Endothelial cell of hepatic sinusoid (primary cell): Measurements from ENCODE around the gene CHSY1.

Experiments used
- in situ Hi-C: cut with HindIII; loops from 2 replicates; pipeline ENCODE4 v1.10.0; 2017; ENCODE audit warnings: low sequenced_read_pairs

The CHSY1 gene

DNA sequence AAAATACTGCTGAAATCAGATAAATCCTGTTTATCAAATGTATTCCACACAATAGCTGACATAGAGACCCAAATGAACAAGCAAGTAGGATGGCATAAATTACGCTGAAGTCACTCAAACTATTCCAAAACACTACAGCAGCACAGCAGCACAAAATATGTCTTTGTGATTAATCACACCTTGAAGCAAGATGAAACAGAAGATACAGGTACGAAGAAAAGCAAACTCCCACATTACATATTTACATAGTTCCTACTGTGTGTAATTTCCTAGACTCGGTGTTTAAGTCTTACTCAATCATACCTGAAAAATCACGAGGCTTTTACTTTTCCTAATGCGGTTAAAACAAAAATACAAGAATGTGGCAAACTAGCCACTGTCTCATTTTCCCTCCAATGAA is 38.3 kb downstream of the CHSY1 start:
- in situ Hi-C loops, result no loop called here

DNA sequence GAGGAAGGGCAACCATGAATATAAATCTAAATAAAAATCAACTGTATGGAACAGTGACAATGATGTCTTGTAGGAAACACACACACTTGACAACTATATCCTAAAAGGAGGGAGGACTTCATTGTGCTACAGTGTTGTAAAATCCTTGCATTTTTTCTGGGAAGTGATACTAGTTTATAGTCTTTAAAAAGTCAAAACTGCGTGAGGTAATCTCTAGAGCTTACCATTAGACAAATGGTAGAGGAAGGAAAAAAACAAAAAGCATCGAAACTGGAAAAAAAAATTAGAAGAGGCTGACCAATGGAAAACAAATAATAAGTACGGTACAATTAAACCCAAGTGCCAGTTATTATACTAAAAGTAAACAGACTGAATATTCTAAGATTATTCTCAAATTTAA is 38.7 kb downstream of the CHSY1 start:
- in situ Hi-C loops, result no loop called here

DNA sequence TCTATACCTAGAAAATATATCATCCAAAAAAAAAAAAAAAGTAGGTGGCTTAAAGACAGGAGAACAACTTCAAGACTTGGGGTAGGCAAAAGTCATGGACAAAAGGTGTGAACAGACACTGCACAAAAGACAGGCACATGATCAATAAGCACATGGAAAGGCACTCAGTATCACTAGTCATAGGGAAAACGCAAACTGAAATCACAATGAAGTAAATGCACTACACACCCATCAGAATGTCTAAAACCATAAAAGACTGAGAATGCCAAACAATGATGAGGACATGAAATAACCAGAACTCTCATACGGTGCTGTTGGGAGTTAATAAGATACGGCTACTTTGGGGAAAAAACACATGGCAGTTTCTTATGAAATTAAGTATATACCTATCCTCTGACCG is 40.0 kb downstream of the CHSY1 start:
- in situ Hi-C loops, result no loop called here

GRCh38 chr15:101210466-101210865 is 41.4 kb downstream of the CHSY1 start:
- in situ Hi-C loops, result no loop called here

DNA sequence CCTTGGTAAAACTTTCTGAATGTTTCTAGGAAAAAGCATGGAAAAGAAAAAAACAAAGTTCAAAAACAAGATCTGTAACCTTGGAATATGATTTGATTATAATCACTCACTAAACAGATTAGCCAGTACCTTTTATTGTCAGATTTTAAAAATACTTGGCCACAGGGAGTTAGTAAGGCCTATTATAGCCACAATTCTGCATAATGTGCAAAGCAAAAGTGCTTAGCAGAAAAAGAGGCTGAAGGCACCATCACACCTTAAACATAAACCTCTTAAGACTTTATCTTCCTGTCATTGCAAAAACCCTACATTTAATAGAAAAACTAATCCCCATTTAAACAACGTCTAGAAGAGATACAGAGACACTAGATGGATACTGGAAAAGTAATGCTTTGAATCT is 41.8 kb downstream of the CHSY1 start:
- in situ Hi-C loops, result no loop called here

DNA sequence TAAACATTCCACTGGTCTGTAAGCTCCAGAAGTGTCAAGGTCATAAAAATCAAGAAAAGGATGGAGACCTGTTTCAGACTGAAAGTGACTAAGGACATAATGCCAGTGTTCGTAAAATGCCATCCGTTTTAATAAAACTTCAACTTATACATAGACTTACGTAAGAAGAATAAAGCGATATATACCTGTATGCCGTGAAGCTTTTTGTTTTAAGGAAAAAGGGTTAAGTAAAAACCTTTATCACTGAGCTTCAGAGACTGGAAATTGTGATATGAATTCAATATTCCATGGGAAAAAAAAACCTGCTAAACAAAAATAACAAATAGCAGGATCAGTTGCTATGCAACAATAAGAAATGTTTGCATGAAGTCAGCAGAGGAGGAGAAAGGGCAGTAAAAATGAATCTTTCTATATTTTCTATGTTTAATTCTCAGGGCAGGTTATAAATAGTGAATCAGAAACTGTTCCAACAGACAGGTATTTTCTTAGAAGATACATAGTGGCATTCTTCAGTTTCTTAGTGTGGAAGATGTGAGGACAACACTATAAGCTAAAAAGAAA is 42.5 kb downstream of the CHSY1 start:
- in situ Hi-C loops, result loop anchor here (5.0 kb wide), 3 partner anchors 33 to 82 kb away; no protein-coding TSS in a partner anchor

- in situ Hi-C loops, result loop anchor here (5.0 kb wide), 3 partner anchors 34 to 81 kb away; no protein-coding TSS in a partner anchor
These were observed 44.0 kb downstream of the CHSY1 start for GRCh38 chr15:101207867-101208288.

DNA sequence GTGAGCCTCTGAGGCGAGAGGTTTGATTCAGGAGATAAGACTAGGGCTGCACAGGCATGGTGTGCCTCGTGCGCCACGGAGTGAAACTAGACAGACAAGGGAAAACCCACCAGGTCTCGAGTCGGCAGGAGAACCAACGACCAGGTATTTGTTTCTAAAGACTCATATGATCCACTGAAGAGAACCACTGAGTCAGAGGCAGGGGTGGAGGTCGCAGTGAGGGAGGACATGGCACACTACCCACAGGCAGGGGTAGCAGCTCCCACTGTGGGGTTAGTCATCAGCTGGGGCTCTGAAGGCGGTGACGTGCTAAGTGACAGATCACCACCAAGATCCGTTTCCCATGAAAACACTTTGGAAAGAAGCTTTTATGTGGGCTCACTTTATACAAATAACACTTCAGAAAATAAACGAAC is 45.7 kb downstream of the CHSY1 start:
- in situ Hi-C loops, result loop anchor here (5.0 kb wide), 3 partner anchors 36 to 79 kb away; no protein-coding TSS in a partner anchor

- in situ Hi-C loops, result loop anchor here (5.0 kb wide), 3 partner anchors 37 to 78 kb away; no protein-coding TSS in a partner anchor
These were observed 46.9 kb downstream of the CHSY1 start for GRCh38 chr15:101204739-101205535.

GRCh38 chr15:101203607-101204189 is 48.1 kb downstream of the CHSY1 start:
- in situ Hi-C loops, result no loop called here

GRCh38 chr15:101203029-101203573 is 48.7 kb downstream of the CHSY1 start:
- in situ Hi-C loops, result no loop called here

GRCh38 chr15:101201411-101202174 is 50.3 kb downstream of the CHSY1 start:
- in situ Hi-C loops, result no loop called here

DNA sequence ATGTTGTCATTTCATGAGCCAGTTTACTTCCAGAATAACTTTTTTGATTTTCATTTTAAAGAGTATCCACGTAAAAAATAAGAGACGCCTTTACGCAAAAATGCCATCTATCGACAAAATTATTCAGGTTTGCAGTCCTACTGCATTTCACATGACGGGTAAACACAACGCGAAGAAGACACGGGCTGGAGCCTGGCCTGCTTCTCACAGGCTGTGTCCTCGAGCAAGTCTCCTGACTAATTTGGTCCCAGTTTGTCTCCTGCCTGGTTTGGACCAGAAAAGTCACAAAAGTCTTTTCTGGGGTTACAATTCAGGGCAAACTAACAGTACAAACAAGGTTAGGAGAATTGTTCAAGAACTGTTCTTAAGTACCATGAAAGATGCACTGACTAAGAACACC is 51.7 kb downstream of the CHSY1 start:
- in situ Hi-C loops, result no loop called here

DNA sequence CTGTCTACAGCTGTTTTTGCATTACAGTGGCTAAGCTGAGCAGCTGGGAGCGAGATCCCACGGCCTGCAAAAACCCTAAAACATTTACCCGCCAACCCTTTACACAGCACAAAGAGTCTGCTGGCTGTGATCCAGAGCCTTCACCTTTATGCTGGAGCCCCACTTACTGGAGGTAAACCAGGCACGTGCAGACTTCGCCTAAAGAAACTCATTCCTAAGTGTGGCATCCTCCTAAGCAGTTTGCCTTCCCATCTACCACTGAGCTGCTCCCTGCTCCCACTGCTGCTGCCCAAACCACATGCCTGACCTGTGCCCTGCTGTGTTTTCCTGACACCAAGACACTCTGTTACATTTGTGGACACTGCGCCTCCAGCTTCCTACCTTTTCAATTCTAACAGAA is 53.0 kb downstream of the CHSY1 start:
- in situ Hi-C loops, result no loop called here

DNA sequence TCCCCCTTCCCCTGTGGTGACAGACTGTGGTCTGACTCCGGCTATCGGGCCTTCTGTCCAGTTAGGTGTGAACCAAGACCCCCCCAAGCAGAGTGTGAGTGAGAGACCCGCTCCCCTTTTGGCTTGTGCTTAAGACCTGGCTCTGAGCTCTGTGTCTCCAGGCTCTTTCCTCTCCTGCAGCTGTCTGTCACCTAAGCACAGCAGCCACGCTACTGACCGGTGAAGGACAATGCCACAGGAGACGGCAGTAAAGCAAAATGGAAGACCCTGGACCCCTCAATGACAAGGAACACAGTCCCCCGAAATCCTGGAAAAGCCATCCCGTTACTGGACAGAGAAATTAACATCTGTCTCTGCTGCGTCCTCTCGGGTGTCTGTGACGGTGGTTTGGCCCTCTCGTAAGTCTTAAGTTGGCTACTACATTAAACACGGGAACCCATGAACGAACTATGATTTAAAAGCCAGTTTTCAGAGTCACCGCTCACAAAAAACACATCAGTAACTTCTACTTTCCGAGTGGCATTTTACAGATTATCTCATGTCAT is 53.7 kb downstream of the CHSY1 start:
- in situ Hi-C loops, result no loop called here

- in situ Hi-C loops, result loop anchor here (5.0 kb wide), 1 partner anchor 92 kb away; no protein-coding TSS in a partner anchor
These were observed 57.2 kb downstream of the CHSY1 start for GRCh38 chr15:101194546-101195125.

DNA sequence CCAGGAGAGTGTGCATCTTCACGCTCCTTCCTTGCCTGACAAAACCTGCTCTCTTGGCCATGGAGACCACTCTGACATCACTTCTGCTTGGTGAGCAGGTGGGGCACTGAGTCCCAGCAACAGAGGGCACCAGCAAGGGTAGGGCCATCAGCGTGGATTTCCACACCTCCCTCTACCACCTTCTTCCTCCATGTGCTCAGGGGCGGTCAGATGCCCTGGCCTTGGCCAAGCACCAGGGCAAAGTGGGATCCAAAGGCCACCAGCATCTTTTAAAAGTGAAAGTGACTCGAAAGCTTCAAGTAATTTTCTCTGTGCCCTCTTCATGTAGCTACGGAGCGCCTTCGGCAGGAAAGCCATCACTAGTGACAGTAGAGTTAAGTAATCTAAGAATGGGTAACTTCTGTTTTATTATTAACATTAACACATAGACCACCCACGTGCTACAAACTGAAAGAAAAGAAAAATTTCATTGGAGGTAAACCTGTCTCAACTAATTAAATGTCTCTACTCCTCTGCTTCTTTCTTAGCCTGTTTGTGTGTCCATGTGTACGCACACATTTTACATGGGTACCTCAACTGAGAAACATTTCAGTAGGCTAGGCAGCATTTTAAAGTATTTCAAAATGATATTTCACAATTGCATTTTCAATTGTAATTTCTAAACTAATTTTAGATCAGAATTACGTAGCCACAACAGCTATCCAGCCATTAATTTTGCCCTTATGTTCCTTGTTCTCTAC is 57.9 kb downstream of the CHSY1 start:
- in situ Hi-C loops, result loop anchor here (5.0 kb wide), 1 partner anchor 92 kb away; no protein-coding TSS in a partner anchor

DNA sequence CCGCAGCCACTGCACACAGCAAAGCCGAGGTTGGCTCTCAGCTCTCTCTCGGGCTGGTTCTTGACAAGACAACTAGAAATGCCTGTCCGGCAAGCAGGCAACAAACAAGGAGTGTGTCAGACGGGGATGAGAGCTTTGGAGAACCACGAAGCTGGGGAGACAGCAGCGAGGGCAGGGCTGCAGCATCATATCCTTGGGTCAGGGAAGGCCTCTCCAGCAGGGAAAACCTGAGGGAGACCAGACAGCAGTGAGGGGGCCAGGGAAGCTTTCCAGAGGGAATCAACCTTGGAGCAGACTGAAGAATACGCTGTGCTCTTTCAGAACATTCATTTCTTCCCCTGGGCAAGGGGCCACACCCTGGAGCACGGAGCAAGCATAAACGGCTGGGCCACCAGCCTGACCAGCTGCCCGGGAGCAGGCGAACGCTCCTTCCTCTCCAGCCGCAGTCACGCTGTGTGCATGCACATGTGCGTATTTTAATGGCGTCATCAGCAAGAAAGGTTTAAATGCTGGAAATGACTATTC is 58.7 kb downstream of the CHSY1 start:
- in situ Hi-C loops, result loop anchor here (5.0 kb wide), 1 partner anchor 91 kb away; no protein-coding TSS in a partner anchor

DNA sequence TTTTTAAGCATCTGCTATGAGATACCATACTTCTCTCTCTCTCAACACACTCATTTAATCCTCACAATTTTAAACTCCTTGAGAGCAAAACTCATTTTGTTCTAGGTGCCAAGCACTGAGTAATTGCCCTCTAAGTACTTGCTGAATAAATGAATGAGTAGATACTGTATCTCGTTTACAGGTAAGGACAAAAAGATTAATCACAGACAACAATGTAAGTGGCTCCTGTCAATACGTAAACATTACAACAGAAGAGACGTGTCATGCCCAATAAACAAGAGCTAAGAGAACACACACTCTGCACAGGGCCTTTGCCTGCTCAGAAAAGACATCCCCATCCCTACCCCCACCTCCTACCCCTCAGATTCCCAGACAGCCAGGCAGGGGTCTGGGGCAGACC is 59.8 kb downstream of the CHSY1 start:
- in situ Hi-C loops, result loop anchor here (5.0 kb wide), 1 partner anchor 90 kb away; no protein-coding TSS in a partner anchor
